ENCODE data around the gene CDK11A.
"Not testable (repeated sequence)": the region's sequence is repeated elsewhere in the genome, so short reads cannot be mapped to it uniquely, and the experiment has no call there.

The CDK11A gene

DNA sequence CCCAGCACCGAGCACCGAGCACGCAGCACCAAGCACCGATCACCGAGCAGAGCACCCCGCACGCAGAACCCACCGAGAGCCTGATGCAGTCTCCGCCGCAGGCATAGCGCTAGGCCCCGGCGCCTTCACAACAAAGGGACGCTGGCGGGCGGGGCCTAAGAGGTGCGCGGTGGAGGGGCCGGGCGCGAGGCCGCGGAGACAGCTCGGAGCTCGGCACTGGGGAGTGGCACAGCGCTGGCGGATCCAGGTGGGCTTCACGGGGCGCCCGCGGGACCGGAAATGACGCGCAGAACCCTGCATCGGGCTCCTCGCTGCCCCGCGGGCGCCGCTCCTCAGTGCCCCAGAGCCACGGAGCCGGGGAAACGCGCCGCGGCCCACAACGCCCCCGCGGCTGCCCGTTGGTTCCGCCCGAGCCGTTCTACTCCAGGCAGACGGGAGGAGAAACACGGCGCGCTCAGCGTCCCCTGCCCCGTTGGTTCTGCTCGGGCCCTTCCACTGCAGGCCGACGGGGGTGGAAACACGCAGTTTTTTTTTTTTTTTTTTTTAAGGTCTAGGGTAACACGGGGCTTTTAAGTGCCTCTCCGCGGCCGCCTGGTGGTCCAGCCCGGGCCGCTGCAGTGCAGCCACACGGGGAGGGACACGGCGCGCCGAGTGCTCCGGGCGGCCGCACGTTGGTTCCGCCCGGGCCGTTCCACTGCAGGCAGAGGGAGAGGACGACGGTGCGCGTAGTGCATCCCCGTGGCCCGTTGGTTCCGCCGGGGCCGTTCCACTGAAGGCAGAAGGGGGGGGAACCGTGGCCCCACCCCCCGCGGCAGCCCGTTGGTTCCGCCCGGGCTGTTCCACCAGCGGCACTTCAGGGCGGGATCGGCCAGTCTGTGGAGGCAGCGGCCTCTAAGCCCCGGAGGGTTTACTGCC lies 21.8 kb upstream of the CDK11A start:
- H3K27ac ChIP-seq (ENCODE audit: insufficient read depth in 1 of 2, low read depth in 1 of 2, low read length in 2 of 2, poor library complexity in 1 of 2, severe bottlenecking in 2 of 2), result peak overlapping the region; percentile 83 to 91
- H3K27me3 ChIP-seq (replicated peaks in 2 of 5; ENCODE audit: control insufficient read depth in 4 of 5, insufficient read depth in 5 of 5, low read length in 4 of 5); H3K36me3 ChIP-seq (ENCODE audit: control insufficient read depth in 4 of 4, insufficient read depth in 4 of 4, low read length in 3 of 4); H3K9me3 ChIP-seq (ENCODE audit: control extremely low read depth in 1 of 5, control insufficient read depth in 4 of 5, insufficient read depth in 2 of 5, low read depth in 1 of 5, low read length in 4 of 5); H3K4me1 ChIP-seq (ENCODE audit: control extremely low read depth in 1 of 4, control insufficient read depth in 4 of 4, insufficient read depth in 4 of 4, low read length in 3 of 4); CTCF ChIA-PET: not testable (repeated sequence)
- no CpG with 5 or more reads among the region's 101 CpGs for WGBS (ENCODE audit: insufficient coverage)
- DNase-seq, result peak; percentile 90 to 94 (median 93)
- POLR2A ChIA-PET, result interaction anchor here (0.6 kb wide), 1 partner anchor 21 kb away, joined by 3 read pairs; no protein-coding TSS in a partner anchor
- peak overlapping the region in 4 of 7 experiments; percentile 26 to 68 (median 40) for H3K4me3 ChIP-seq (ENCODE audit: control insufficient read depth in 1 of 7, extremely low read depth in 1 of 7, insufficient read depth in 4 of 7, low read depth in 2 of 7, low read length in 6 of 7)

DNA sequence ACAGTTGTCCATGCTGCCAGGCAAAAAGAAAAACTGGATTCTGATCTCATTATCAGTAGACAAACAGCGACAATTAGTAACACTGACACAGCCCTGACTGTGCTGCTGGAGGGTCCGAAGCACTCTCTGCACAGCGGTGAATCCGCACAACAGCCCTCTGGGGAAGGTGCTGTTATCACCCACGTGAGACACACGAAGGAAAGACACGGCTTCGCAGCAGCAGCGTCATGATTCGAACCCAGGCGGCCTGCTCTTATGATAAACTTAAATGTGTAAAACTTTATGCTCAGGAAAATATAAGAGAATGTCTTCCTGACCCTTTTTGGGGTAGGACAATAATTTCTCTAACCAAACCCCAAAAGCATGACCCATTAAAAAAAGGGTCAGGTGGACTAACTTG lies 18.4 kb upstream of the CDK11A start:
- H3K4me1 ChIP-seq (ENCODE audit: control extremely low read depth in 1 of 4, control insufficient read depth in 4 of 4, insufficient read depth in 4 of 4, low read length in 3 of 4); DNase-seq; H3K27ac ChIP-seq (ENCODE audit: insufficient read depth in 1 of 2, low read depth in 1 of 2, low read length in 2 of 2, poor library complexity in 1 of 2, severe bottlenecking in 2 of 2); H3K4me3 ChIP-seq (ENCODE audit: control insufficient read depth in 1 of 7, extremely low read depth in 1 of 7, insufficient read depth in 4 of 7, low read depth in 2 of 7, low read length in 6 of 7); POLR2A ChIA-PET; CTCF ChIA-PET; H3K36me3 ChIP-seq (ENCODE audit: control insufficient read depth in 4 of 4, insufficient read depth in 4 of 4, low read length in 3 of 4); H3K9me3 ChIP-seq (ENCODE audit: control extremely low read depth in 1 of 5, control insufficient read depth in 4 of 5, insufficient read depth in 2 of 5, low read depth in 1 of 5, low read length in 4 of 5); H3K27me3 ChIP-seq (replicated peaks in 2 of 5; ENCODE audit: control insufficient read depth in 4 of 5, insufficient read depth in 5 of 5, low read length in 4 of 5): not testable (repeated sequence)
- 91% methylated on average over 7 of the region's 11 CpGs for WGBS (ENCODE audit: insufficient coverage)

DNA sequence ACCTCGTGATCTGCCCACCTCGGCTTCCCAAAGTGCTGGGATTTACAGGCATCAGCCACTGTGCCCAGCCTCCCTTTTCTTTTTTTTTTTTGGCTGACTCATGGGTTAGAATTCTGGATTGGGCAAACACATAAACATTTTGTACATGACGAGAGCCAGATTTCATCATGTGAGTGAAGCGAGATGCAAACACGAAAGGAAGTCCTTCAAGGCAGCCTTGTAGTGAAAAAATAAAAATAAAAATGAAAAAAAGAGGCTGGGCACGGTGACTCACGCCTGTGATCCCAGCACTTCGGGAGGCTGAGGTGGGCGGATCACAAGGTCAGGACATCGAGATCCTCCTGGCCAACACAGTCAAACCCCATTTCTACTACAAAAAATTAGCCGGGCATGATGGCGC lies 16.9 kb upstream of the CDK11A start:
- CTCF ChIA-PET; H3K4me3 ChIP-seq (ENCODE audit: control insufficient read depth in 1 of 7, extremely low read depth in 1 of 7, insufficient read depth in 4 of 7, low read depth in 2 of 7, low read length in 6 of 7); H3K27me3 ChIP-seq (replicated peaks in 2 of 5; ENCODE audit: control insufficient read depth in 4 of 5, insufficient read depth in 5 of 5, low read length in 4 of 5); DNase-seq; H3K27ac ChIP-seq (ENCODE audit: insufficient read depth in 1 of 2, low read depth in 1 of 2, low read length in 2 of 2, poor library complexity in 1 of 2, severe bottlenecking in 2 of 2); H3K4me1 ChIP-seq (ENCODE audit: control extremely low read depth in 1 of 4, control insufficient read depth in 4 of 4, insufficient read depth in 4 of 4, low read length in 3 of 4); POLR2A ChIA-PET; H3K9me3 ChIP-seq (ENCODE audit: control extremely low read depth in 1 of 5, control insufficient read depth in 4 of 5, insufficient read depth in 2 of 5, low read depth in 1 of 5, low read length in 4 of 5): not testable (repeated sequence)
- peaks cover 0 to 12% (median 0%) of the 10 kb centered on the region in 4 experiments for H3K36me3 ChIP-seq (ENCODE audit: control insufficient read depth in 4 of 4, insufficient read depth in 4 of 4, low read length in 3 of 4)
- 92% methylated on average over 2 of the region's 12 CpGs for WGBS (ENCODE audit: insufficient coverage)

DNA sequence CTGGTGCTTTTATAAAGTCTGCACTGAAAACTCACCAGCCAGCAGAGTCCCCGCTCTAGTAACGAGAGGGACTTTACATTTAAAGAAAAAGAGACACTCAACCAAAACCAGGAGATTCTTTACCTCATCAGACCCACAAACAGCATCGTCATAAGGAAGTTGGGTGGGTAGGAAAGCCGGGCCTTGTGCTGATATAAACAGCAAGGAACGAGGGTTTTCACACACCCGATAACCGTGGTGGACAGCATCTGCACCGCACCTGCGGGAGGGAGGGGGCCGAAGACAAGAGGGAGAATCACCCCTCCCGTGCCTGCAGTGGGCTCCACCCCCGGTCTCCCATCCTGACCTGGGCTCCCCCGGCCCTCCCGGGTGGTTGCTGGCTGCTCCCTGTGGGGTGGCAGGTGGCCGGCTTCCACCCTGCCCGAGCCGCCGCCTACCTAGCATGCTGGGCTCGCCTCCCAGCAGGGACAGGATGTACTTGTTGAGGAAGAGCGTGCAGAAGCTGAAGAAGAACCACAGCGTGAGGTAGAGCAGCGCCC lies 14.7 kb upstream of the CDK11A start:
- POLR2A ChIA-PET; H3K27ac ChIP-seq (ENCODE audit: insufficient read depth in 1 of 2, low read depth in 1 of 2, low read length in 2 of 2, poor library complexity in 1 of 2, severe bottlenecking in 2 of 2); H3K4me3 ChIP-seq (ENCODE audit: control insufficient read depth in 1 of 7, extremely low read depth in 1 of 7, insufficient read depth in 4 of 7, low read depth in 2 of 7, low read length in 6 of 7); H3K4me1 ChIP-seq (ENCODE audit: control extremely low read depth in 1 of 4, control insufficient read depth in 4 of 4, insufficient read depth in 4 of 4, low read length in 3 of 4); H3K27me3 ChIP-seq (replicated peaks in 2 of 5; ENCODE audit: control insufficient read depth in 4 of 5, insufficient read depth in 5 of 5, low read length in 4 of 5); CTCF ChIA-PET; DNase-seq; H3K9me3 ChIP-seq (ENCODE audit: control extremely low read depth in 1 of 5, control insufficient read depth in 4 of 5, insufficient read depth in 2 of 5, low read depth in 1 of 5, low read length in 4 of 5): not testable (repeated sequence)
- no CpG with 5 or more reads among the region's 22 CpGs for WGBS (ENCODE audit: insufficient coverage)
- peaks cover 0 to 17% (median 2%) of the 10 kb centered on the region in 4 experiments for H3K36me3 ChIP-seq (ENCODE audit: control insufficient read depth in 4 of 4, insufficient read depth in 4 of 4, low read length in 3 of 4)

DNA sequence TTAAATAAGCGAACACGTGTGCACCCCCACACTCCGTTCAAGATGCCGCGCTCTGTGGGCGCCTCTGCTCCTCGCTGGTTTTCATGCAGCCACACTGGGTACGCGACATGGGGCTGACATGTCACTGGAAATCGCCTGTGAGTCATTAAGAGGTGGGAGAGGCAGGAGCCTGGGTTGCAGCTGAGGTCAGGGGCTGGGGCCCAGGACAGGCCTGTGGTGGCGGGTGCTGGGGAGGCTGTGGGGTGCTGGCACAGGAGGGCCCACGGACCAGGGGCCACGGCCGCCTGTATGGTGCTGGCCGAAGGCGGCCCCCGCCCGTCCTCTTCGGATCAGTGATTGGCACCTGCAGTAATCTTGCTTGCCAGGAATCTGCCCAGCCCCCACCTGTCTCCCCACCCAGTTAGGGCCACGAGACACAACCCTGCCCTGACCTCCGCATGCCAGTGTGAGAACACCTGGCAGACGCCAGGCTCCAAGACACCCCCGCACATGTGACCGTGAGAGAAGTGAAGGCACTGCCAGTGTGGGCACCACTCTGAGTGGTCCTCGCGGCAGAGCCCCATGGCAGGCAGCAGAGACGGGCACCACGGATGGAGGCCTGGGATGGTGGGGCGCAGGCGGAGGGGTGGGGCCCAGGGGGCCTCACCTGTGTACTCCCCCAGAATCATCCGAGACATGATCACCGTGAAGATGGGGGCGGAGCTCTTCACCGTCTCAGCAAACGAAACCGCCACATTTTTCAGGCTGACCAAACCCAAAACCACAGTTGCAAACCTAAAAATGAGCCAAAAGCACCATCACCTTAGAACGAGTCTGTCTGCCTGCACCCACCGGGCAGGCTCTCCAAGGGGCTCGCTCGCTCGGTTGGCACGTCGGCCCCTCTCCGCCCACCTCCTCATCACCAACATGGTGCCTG lies 13.8 kb upstream of the CDK11A start:
- CTCF ChIA-PET; H3K9me3 ChIP-seq (ENCODE audit: control extremely low read depth in 1 of 5, control insufficient read depth in 4 of 5, insufficient read depth in 2 of 5, low read depth in 1 of 5, low read length in 4 of 5); DNase-seq; H3K27ac ChIP-seq (ENCODE audit: insufficient read depth in 1 of 2, low read depth in 1 of 2, low read length in 2 of 2, poor library complexity in 1 of 2, severe bottlenecking in 2 of 2); H3K4me3 ChIP-seq (ENCODE audit: control insufficient read depth in 1 of 7, extremely low read depth in 1 of 7, insufficient read depth in 4 of 7, low read depth in 2 of 7, low read length in 6 of 7); H3K4me1 ChIP-seq (ENCODE audit: control extremely low read depth in 1 of 4, control insufficient read depth in 4 of 4, insufficient read depth in 4 of 4, low read length in 3 of 4); POLR2A ChIA-PET; H3K27me3 ChIP-seq (replicated peaks in 2 of 5; ENCODE audit: control insufficient read depth in 4 of 5, insufficient read depth in 5 of 5, low read length in 4 of 5): not testable (repeated sequence)
- 93% methylated on average over 11 of the region's 44 CpGs for WGBS (ENCODE audit: insufficient coverage)
- peaks cover 0 to 20% (median 3%) of the 10 kb centered on the region in 4 experiments for H3K36me3 ChIP-seq (ENCODE audit: control insufficient read depth in 4 of 4, insufficient read depth in 4 of 4, low read length in 3 of 4)

DNA sequence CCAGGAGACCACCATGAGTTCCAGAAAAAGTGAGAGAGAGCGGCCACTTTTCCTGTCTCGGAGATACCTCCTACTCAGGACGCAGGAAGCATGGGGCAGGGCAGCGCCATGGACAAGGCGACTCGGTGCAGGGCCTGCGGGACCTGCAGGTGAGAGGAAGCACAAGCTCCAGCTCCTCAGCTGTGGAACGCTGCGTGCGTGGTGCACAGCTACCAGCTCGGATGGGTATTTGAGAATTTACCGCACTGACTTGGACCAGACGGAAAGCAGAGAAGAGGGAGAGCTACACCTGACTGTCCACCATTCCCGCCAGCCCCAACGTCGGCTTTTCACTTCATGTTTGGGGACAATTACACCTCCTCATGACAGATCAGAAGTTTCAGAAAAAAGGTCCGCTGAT lies 8.2 kb upstream of the CDK11A start:
- 98% methylated on average over 15 of the region's 17 CpGs for WGBS (ENCODE audit: insufficient coverage)
- ChIA-PET POLR2A (no interaction called here), CTCF (no interaction called here)

More for the DNA sequence above, 8.2 kb upstream of the CDK11A start:
- no peaks in the 10 kb centered on the region for H3K4me1 ChIP-seq (ENCODE audit: control extremely low read depth in 1 of 4, control insufficient read depth in 4 of 4, insufficient read depth in 4 of 4, low read length in 3 of 4)
- H3K9me3 ChIP-seq (ENCODE audit: control extremely low read depth in 1 of 5, control insufficient read depth in 4 of 5, insufficient read depth in 2 of 5, low read depth in 1 of 5, low read length in 4 of 5), result no peaks in the 10 kb centered on the region
- H3K36me3 ChIP-seq (ENCODE audit: control insufficient read depth in 4 of 4, insufficient read depth in 4 of 4, low read length in 3 of 4), result peaks cover 3 to 31% (median 13%) of the 10 kb centered on the region in 4 experiments
- no peak overlapping the region for H3K27ac ChIP-seq (ENCODE audit: insufficient read depth in 1 of 2, low read depth in 1 of 2, low read length in 2 of 2, poor library complexity in 1 of 2, severe bottlenecking in 2 of 2)
- no peak overlapping the region for H3K4me3 ChIP-seq (ENCODE audit: control insufficient read depth in 1 of 7, extremely low read depth in 1 of 7, insufficient read depth in 4 of 7, low read depth in 2 of 7, low read length in 6 of 7)
- H3K27me3 ChIP-seq (replicated peaks in 2 of 5; ENCODE audit: control insufficient read depth in 4 of 5, insufficient read depth in 5 of 5, low read length in 4 of 5), result no peaks in the 10 kb centered on the region
- no peak for DNase-seq
